Natural killer cell (primary cell): ENCODE measurements around the gene KRT15. TPM values are rescaled to one million over a fixed set of nuclear protein-coding genes. Genes with fewer than 3 reads are reported as not detected.

Experiments used
- ATAC-seq, 3 donors: fragments of 150-1000 bp in 2 of 3; fragments of 200-7000 bp in 1 of 3; cut with Tn5 transposase; 1 replicate in 1 of 3; 2 replicates in 2 of 3; pipeline ENCODE4 v1.10.0; 2021; ENCODE audit warnings: mild to moderate bottlenecking in 2 of 3, moderate library complexity in 2 of 3
- DNase-seq, 2 donors: peaks; one replicate each; pipeline versions ENCODE4 v3.0.0 to v3.0.0-alpha.2; 2013 to 2021; ENCODE audit warnings: mixed read lengths in 1 of 2
- H3K27ac ChIP-seq: one replicate; pipeline ENCODE4 v1.5.1; 2013; ENCODE audit warnings: mild to moderate bottlenecking, low read length
- H3K27me3 ChIP-seq: one replicate; pipeline ENCODE4 v1.6.1; 2013; ENCODE audit warnings: low read length; ENCODE audit not compliant: control insufficient read depth, insufficient read depth
- H3K36me3 ChIP-seq: one replicate; pipeline ENCODE4 v1.6.1; 2013; ENCODE audit warnings: low read length; ENCODE audit not compliant: control insufficient read depth, insufficient read depth
- H3K4me1 ChIP-seq: one replicate; pipeline ENCODE4 v1.6.1; 2013; ENCODE audit warnings: low read length; ENCODE audit not compliant: control insufficient read depth, insufficient read depth
- H3K4me3 ChIP-seq: one replicate; pipeline ENCODE4 v1.5.1; 2013; ENCODE audit warnings: low read length
- H3K9me3 ChIP-seq: one replicate; pipeline ENCODE4 v1.6.1; 2013; ENCODE audit warnings: low read length; ENCODE audit not compliant: control insufficient read depth, insufficient read depth
- H3K27ac Mint-ChIP-seq, 2 donors: one replicate each; pipeline ENCODE4 v1.8.0; 2022; ENCODE audit warnings: mild to moderate bottlenecking in 2 of 2, mixed read lengths in 2 of 2, moderate library complexity in 1 of 2
- H3K27me3 Mint-ChIP-seq, 2 donors: one replicate each; pipeline ENCODE4 v1.8.0; 2022; ENCODE audit warnings: low read depth in 2 of 2, mixed read lengths in 2 of 2
- H3K36me3 Mint-ChIP-seq: one replicate; pipeline ENCODE4 v1.8.0; 2022; ENCODE audit warnings: mixed read lengths
- H3K4me1 Mint-ChIP-seq, 2 donors: one replicate each; pipeline ENCODE4 v1.8.0; 2022; ENCODE audit warnings: mixed read lengths in 2 of 2
- H3K4me3 Mint-ChIP-seq: one replicate; pipeline ENCODE4 v1.8.0; 2022; ENCODE audit warnings: mild to moderate bottlenecking, moderate library complexity, mixed read lengths
- H3K9me3 Mint-ChIP-seq, 2 donors: one replicate each; pipeline ENCODE4 v1.8.0; 2022; ENCODE audit warnings: mixed read lengths in 2 of 2
- WGBS: methylation state at CpG from one replicate; pipeline ENCODE4 v1.1.7; 2013; ENCODE audit warnings: missing lambda C conversion rate; ENCODE audit not compliant: insufficient coverage; 5-methylcytosine and 5-hydroxymethylcytosine counted together
- intact Hi-C: fragments of 100-400 bp; cut with micrococcal nuclease; formaldehyde crosslinking; loops from one replicate; pipeline ENCODE4 v1.14.2; 2022
- total RNA-seq, 4 donors: library from RNA; stranded (reverse); fragments of 120-200 nt in 1 of 4; gene quantifications; one replicate each; pipeline versions ENCODE4 v1.2.3 to v1.2.4, GENCODE V29; 2013 to 2022
- TF ChIP-seq, protein P1 (sequence below): fragments of 200-600 bp; IDR thresholded peaks from one replicate; pipeline ENCODE4 v1.8.0; 2022; ENCODE audit warnings: antibody characterized with exemption

Gene KRT15
- total RNA-seq, 3 donors from 2014 or later (not counting 1 experiment from before 2014, with no cell fraction given): not detected

DNA sequence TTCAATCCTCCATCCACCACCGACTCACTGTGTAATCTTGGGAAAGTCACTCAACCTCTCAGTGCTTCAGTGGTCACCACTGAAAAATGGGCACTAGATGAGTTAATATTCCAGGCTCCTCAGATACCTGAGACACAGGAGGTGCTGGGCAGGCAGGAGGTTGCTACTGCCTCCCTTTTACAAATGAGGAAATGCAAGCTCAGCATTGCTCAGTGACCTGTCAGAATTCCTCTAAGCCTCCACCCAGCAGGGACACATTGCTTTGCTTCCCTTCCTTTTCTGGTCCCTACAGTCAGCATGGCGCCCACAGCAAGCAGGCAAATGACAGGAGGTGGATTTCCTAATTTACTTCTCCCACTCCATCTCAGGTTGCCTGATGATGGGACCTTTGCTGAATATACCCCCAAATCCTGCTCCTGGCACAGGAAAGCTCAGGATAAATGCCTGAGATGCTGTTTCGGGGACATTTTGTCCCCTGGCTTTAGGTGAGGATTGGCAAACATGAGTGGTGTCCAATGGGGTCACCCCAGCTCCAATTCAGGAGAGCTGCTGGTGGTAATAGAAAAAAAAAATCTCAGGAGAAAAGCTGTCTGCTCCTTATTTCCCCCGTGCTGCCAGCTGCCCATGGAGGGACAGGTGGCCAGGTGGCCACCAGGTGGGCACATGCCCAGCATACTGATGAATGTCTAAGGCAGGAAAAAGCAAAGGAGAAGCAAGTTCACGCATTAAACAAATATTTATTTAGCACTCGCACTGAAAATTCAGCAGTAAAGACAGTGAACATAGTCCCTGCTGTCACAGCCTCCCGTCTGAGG, 8.2 kb downstream of the KRT15 start:
- DNase-seq (no peak), ATAC-seq (no peak)
- Histone ChIP-seq H3K36me3 (no peaks in the 10 kb centered on the region), H3K4me3 (no peak overlapping the region), H3K27me3 (no peaks in the 10 kb centered on the region), H3K27ac (no peak overlapping the region), H3K9me3 (no peaks in the 10 kb centered on the region), H3K4me1 (peaks cover 5% of the 10 kb centered on the region)
- Mint-ChIP-seq H3K36me3 (no peaks in the 10 kb centered on the region), H3K27me3 (no peaks in the 10 kb centered on the region), H3K4me1 (no peaks in the 10 kb centered on the region), H3K9me3 (no peaks in the 10 kb centered on the region), H3K4me3 (no peak overlapping the region), H3K27ac (no peak overlapping the region)
- intact Hi-C loops: no loop called here
- WGBS: 84% methylated on average over 7 of the region's 7 CpGs
- TF ChIP-seq, protein P1, sequence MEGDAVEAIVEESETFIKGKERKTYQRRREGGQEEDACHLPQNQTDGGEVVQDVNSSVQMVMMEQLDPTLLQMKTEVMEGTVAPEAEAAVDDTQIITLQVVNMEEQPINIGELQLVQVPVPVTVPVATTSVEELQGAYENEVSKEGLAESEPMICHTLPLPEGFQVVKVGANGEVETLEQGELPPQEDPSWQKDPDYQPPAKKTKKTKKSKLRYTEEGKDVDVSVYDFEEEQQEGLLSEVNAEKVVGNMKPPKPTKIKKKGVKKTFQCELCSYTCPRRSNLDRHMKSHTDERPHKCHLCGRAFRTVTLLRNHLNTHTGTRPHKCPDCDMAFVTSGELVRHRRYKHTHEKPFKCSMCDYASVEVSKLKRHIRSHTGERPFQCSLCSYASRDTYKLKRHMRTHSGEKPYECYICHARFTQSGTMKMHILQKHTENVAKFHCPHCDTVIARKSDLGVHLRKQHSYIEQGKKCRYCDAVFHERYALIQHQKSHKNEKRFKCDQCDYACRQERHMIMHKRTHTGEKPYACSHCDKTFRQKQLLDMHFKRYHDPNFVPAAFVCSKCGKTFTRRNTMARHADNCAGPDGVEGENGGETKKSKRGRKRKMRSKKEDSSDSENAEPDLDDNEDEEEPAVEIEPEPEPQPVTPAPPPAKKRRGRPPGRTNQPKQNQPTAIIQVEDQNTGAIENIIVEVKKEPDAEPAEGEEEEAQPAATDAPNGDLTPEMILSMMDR: no peak

DNA sequence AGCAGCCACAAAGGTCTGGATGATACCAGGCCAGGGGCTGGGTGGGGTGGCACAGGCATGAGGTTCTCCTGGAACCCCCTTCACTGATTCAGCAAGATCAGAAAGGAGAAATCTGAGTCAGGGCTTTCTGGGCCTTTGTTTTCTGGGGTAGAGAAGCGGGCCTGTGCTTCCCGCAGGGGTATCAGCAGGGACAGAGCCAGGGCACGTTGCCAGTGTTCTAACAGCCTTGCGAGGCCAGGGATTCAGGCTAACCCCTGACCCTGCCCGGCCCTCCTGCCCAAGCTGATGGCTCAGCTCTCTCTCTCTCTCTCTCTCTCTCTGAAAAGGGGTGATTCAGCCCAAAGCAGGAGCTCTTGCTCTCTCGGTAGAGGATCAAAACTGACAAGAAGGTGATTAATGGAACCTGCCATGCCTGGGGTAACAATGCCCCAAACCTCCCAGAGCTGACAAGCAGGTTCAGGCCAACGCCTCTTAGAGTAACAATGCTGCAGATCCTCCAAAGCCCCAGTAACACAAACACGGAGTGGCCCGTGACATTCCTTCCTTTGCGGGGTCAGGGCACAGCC, 11.3 kb downstream of the KRT15 start:
- DNase-seq: no peak
- H3K4me1 ChIP-seq: no peaks in the 10 kb centered on the region
- no peak for ATAC-seq
- no peaks in the 10 kb centered on the region for H3K9me3 Mint-ChIP-seq
- no peak overlapping the region for H3K27ac ChIP-seq
- H3K4me3 Mint-ChIP-seq: no peak overlapping the region
- H3K36me3 Mint-ChIP-seq: no peaks in the 10 kb centered on the region
- no peak overlapping the region for H3K4me3 ChIP-seq
- intact Hi-C loops: no loop called here
- H3K27me3 Mint-ChIP-seq: no peaks in the 10 kb centered on the region
- no peaks in the 10 kb centered on the region for H3K9me3 ChIP-seq
- H3K36me3 ChIP-seq: no peaks in the 10 kb centered on the region
- 61% methylated on average over 10 of the region's 10 CpGs for WGBS
- TF ChIP-seq, protein P1: no peak
- H3K27me3 ChIP-seq: no peaks in the 10 kb centered on the region
- H3K4me1 Mint-ChIP-seq: no peaks in the 10 kb centered on the region
- H3K27ac Mint-ChIP-seq: no peak overlapping the region

DNA sequence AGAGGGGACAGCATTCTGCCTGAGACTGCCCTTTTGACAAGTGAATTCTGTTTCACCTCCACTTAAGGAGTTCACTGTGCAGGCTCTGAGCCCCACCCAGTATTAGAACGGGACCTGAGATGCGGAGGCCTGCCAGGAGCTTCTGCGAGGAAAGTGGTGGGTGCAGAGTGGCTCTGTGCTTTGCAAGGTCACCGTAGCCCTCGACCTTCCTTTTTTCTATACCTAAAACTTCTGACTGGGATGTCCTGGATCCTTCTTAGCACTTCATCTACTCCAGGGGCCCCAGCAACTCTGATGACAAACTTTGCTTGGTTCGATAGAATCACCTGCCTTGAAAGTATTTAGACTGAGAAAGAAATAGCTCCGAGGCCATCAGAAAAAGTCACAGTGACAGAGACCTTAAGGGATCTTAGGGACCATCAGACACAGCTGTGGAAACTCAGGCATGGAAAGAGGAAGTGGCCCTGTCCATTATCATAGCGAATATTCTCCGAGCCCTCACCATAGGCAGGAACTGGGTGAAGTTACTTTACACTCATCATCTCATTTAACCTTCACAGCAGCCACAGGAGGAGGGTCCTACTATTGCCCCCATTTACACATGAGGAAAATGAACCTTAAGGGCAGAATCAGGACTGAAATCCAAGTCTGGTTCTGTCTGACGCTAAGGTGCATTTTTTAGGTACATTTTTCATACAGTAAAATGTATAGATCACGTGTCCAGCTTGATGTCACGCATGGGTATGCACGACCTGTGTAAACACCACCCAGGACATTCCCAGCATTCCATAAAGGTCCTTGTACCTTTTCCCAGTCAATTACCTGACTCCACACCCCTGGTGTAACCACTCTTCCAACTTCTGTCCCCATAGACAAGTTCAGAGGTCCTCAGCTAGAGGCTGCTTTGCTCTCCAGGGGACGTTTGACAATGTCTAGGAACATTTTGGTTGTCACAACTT, 12.6 kb downstream of the KRT15 start:
- Histone ChIP-seq H3K27me3 (no peaks in the 10 kb centered on the region), H3K9me3 (no peaks in the 10 kb centered on the region), H3K27ac (no peak overlapping the region), H3K4me1 (no peaks in the 10 kb centered on the region), H3K4me3 (no peak overlapping the region), H3K36me3 (no peaks in the 10 kb centered on the region)
- 80% methylated on average over 14 of the region's 14 CpGs for WGBS
- H3K4me3 Mint-ChIP-seq: no peak overlapping the region
- H3K36me3 Mint-ChIP-seq: no peaks in the 10 kb centered on the region
- ATAC-seq: no peak
- H3K4me1 Mint-ChIP-seq: no peaks in the 10 kb centered on the region
- intact Hi-C loops: no loop called here
- no peaks in the 10 kb centered on the region for H3K9me3 Mint-ChIP-seq
- H3K27ac Mint-ChIP-seq: no peak overlapping the region
- TF ChIP-seq, protein P1: no peak
- no peak for DNase-seq
- H3K27me3 Mint-ChIP-seq: peaks cover 0 to 2% of the 10 kb centered on the region in 2 donors
